Nephron (organoid): ENCODE data around the gene NAA38.

Experiments used
- H3K27ac Mint-ChIP-seq, 3 experiments: 2 replicates each; pipeline ENCODE4 v1.8.0; 2020; ENCODE audit warnings: mixed read lengths in 3 of 3, mild to moderate bottlenecking in 2 of 3, moderate library complexity in 1 of 3
- H3K27me3 Mint-ChIP-seq: 2 replicates; pipeline ENCODE4 v1.8.0; 2021; ENCODE audit warnings: low read depth, mild to moderate bottlenecking, moderate library complexity, mixed read lengths
- H3K36me3 Mint-ChIP-seq: 2 replicates; pipeline ENCODE4 v1.8.0; 2020; ENCODE audit warnings: low read depth, mixed read lengths
- H3K4me1 Mint-ChIP-seq: 2 replicates; pipeline ENCODE4 v1.8.0; 2020; ENCODE audit warnings: mixed read lengths
- H3K4me3 Mint-ChIP-seq, 3 experiments: 2 replicates each; pipeline ENCODE4 v1.8.0; 2020; ENCODE audit warnings: mild to moderate bottlenecking in 3 of 3, mixed read lengths in 3 of 3, moderate library complexity in 2 of 3
- H3K9me3 Mint-ChIP-seq: 2 replicates; pipeline ENCODE4 v1.8.0; 2020; ENCODE audit warnings: mixed read lengths
- CTCF ChIP-seq, 3 experiments: fragments of 200-600 bp; sonication (generic); IDR thresholded peaks; one replicate each; pipeline ENCODE4 v1.5.0; 2021; ENCODE audit warnings: antibody characterized with exemption in 3 of 3; ENCODE audit not compliant: unreplicated experiment in 3 of 3

Gene NAA38

GRCh38 chr17:7882629-7883028 is 25.3 kb upstream of the NAA38 start:
- no peaks in the 10 kb centered on the region for H3K9me3 Mint-ChIP-seq
- H3K36me3 Mint-ChIP-seq, result peaks cover 2% of the 10 kb centered on the region
- H3K27ac Mint-ChIP-seq, result no peak overlapping the region
- H3K27me3 Mint-ChIP-seq, result no peaks in the 10 kb centered on the region
- H3K4me1 Mint-ChIP-seq, result no peaks in the 10 kb centered on the region
- no peak for TF ChIP-seq CTCF (IDR thresholded peaks at IDR 0.05; ENCODE audit: unreplicated experiment in 3 of 3)
- no peak overlapping the region for H3K4me3 Mint-ChIP-seq

- no peaks in the 10 kb centered on the region for H3K27me3 Mint-ChIP-seq
- H3K4me3 Mint-ChIP-seq, result no peak overlapping the region
- H3K4me1 Mint-ChIP-seq, result no peaks in the 10 kb centered on the region
- no peak for TF ChIP-seq CTCF (IDR thresholded peaks at IDR 0.05; ENCODE audit: unreplicated experiment in 3 of 3)
- no peaks in the 10 kb centered on the region for H3K9me3 Mint-ChIP-seq
- H3K27ac Mint-ChIP-seq, result no peak overlapping the region
- H3K36me3 Mint-ChIP-seq, result peaks cover 6% of the 10 kb centered on the region
Measured at GRCh38 chr17:7882068-7882467, 24.7 kb upstream of the NAA38 start.

- no peaks in the 10 kb centered on the region for H3K9me3 Mint-ChIP-seq
- no peaks in the 10 kb centered on the region for H3K27me3 Mint-ChIP-seq
- no peaks in the 10 kb centered on the region for H3K4me1 Mint-ChIP-seq
- no peak overlapping the region for H3K4me3 Mint-ChIP-seq
- H3K36me3 Mint-ChIP-seq, result peaks cover 11% of the 10 kb centered on the region
- TF ChIP-seq CTCF (IDR thresholded peaks at IDR 0.05; ENCODE audit: unreplicated experiment in 3 of 3), result no peak
- no peak overlapping the region for H3K27ac Mint-ChIP-seq
Measured at GRCh38 chr17:7881276-7882054, 24.1 kb upstream of the NAA38 start.

- Mint-ChIP-seq H3K4me1 (no peaks in the 10 kb centered on the region), H3K27me3 (no peaks in the 10 kb centered on the region), H3K9me3 (no peaks in the 10 kb centered on the region), H3K27ac (no peak overlapping the region), H3K36me3 (peaks cover 22% of the 10 kb centered on the region), H3K4me3 (no peak overlapping the region)
- no peak for TF ChIP-seq CTCF (IDR thresholded peaks at IDR 0.05; ENCODE audit: unreplicated experiment in 3 of 3)
Measured at GRCh38 chr17:7880076-7880868, 22.9 kb upstream of the NAA38 start.

- no peaks in the 10 kb centered on the region for H3K27me3 Mint-ChIP-seq
- H3K4me3 Mint-ChIP-seq, result no peak overlapping the region
- H3K9me3 Mint-ChIP-seq, result no peaks in the 10 kb centered on the region
- no peaks in the 10 kb centered on the region for H3K4me1 Mint-ChIP-seq
- H3K36me3 Mint-ChIP-seq, result peaks cover 33% of the 10 kb centered on the region
- TF ChIP-seq CTCF (IDR thresholded peaks at IDR 0.05; ENCODE audit: unreplicated experiment in 3 of 3), result no peak
- no peak overlapping the region for H3K27ac Mint-ChIP-seq
Measured at GRCh38 chr17:7878234-7878633, 20.9 kb upstream of the NAA38 start.
